K562 (cell line): ENCODE measurements around the gene ICAM1. TPM values are rescaled to one million over a fixed set of nuclear protein-coding genes. Genes with fewer than 3 reads are reported as not detected.

ENCODE experiments used
- CBFA2T2 ChIP-seq: fragments of 450-650 bp; conservative IDR thresholded peaks from 2 replicates; pipeline ENCODE4 v1.6.1; 2017; ENCODE audit warnings: mild to moderate bottlenecking
- CBFB ChIP-seq: sonication (generic); formaldehyde crosslinking; IDR thresholded peaks from 2 replicates; pipeline ENCODE4 v1.4.0; 2020; ENCODE audit warnings: mild to moderate bottlenecking, missing genetic modification reagents
- HMG20A ChIP-seq: fragments of 450-650 bp; formaldehyde crosslinking; conservative IDR thresholded peaks from 2 replicates; pipeline ENCODE4 v1.4.0; 2020; ENCODE audit warnings: mild to moderate bottlenecking, mixed read lengths
- NFE2 ChIP-seq: IDR thresholded peaks from 2 replicates; pipeline ENCODE4 v1.6.1; 2014; ENCODE audit warnings: antibody characterized with exemption, low read depth
- NONO ChIP-seq, 2 experiments: fragments of 200-400 bp in 1 of 2; fragments of 450-650 bp in 1 of 2; formaldehyde crosslinking in 1 of 2; IDR thresholded peaks; 2 replicates each; pipeline ENCODE4 v1.6.1; 2017; ENCODE audit warnings: low read depth in 2 of 2, mild to moderate bottlenecking in 2 of 2, moderate library complexity in 2 of 2, low read length in 1 of 2
- POLR2B ChIP-seq: fragments of 450-650 bp; IDR thresholded peaks from 2 replicates; pipeline ENCODE4 v1.6.1; 2018; ENCODE audit warnings: low read depth; ENCODE audit not compliant: partially characterized antibody
- POLR2H ChIP-seq: IDR thresholded peaks from 2 replicates; pipeline ENCODE4 v1.6.1; 2016; ENCODE audit warnings: missing genetic modification characterization, low read depth, mild to moderate bottlenecking, control low read depth, missing compliant biosample characterization, moderate library complexity
- PTBP1 ChIP-seq: fragments of 200-400 bp; formaldehyde crosslinking; IDR thresholded peaks from 2 replicates; pipeline ENCODE4 v1.6.1; 2017; ENCODE audit warnings: low read depth, low read length
- RFX5 ChIP-seq: IDR thresholded peaks from 2 replicates; pipeline ENCODE4 v1.6.1; 2011; ENCODE audit warnings: low read depth, mild to moderate bottlenecking, improper control_type of control experiment, low read length
- RHOXF2B ChIP-seq: fragments of 250-450 bp; sonication (Bioruptor Pico); conservative IDR thresholded peaks from 2 replicates; pipeline ENCODE4 v1.5.1; 2021
- RUNX1 ChIP-seq: sonication (generic); IDR thresholded peaks from 2 replicates; pipeline ENCODE4 v1.6.1; 2016; ENCODE audit warnings: antibody characterized with exemption, low read depth
- SAP30 ChIP-seq: fragments of 200-600 bp; sonication (generic); IDR thresholded peaks from 2 replicates; pipeline ENCODE4 v1.6.1; 2012; ENCODE audit warnings: borderline replicate concordance, low read depth, mild to moderate bottlenecking, moderate library complexity, low read length, control low read depth, inconsistent platforms; ENCODE audit not compliant: insufficient read depth, poor library complexity, severe bottlenecking
- SLC30A9 ChIP-seq: fragments of 250-450 bp; sonication (Bioruptor Pico); IDR thresholded peaks from 2 replicates; pipeline ENCODE4 v1.8.0; 2022; ENCODE audit warnings: mild to moderate bottlenecking, moderate library complexity
- SP2 ChIP-seq: IDR thresholded peaks from 2 replicates; pipeline ENCODE4 v1.6.1; 2011; ENCODE audit warnings: mild to moderate bottlenecking, low read depth, low read length, moderate library complexity; ENCODE audit not compliant: poor library complexity, severe bottlenecking; ENCODE audit errors: extremely low read depth
- SREBF2 ChIP-seq: sonication (generic); formaldehyde crosslinking; IDR thresholded peaks from 2 replicates; pipeline ENCODE4 v1.4.0; 2020; ENCODE audit warnings: mild to moderate bottlenecking, missing genetic modification reagents
- ZNF696 ChIP-seq: fragments of 250-450 bp; sonication (Bioruptor Pico); conservative IDR thresholded peaks from 2 replicates; pipeline ENCODE4 v1.4.0; 2020; ENCODE audit warnings: mild to moderate bottlenecking, moderate library complexity
- ZNF699 ChIP-seq: fragments of 250-450 bp; sonication (Bioruptor Pico); IDR thresholded peaks from 2 replicates; pipeline ENCODE4 v1.8.0; 2021; ENCODE audit warnings: mild to moderate bottlenecking, moderate library complexity; ENCODE audit not compliant: insufficient replicate concordance
- ZSCAN32 ChIP-seq: fragments of 450-650 bp; formaldehyde crosslinking; IDR thresholded peaks from 2 replicates; pipeline ENCODE4 v1.4.0; 2020; ENCODE audit warnings: mild to moderate bottlenecking, moderate library complexity
- polyA plus RNA-seq, 8 experiments: library from polyadenylated mRNA; depleted of rRNA in 4 of 8; stranded (reverse) in 5 of 8; unstranded in 3 of 8; fragments of >200 nt; fragmentation: Nextera tagmentation in 2 of 8; fragmentation: Illumina TruSeq in 1 of 8; extraction: Ambion mirVana in 2 of 8; extraction: Trizol in 1 of 8; gene quantifications; 2 replicates each; pipeline versions ENCODE4 v1.2.1 to v1.2.3, GENCODE V29; 2011 to 2014; ENCODE audit warnings: inconsistent platforms in 1 of 8, missing spikeins in 1 of 8
- total RNA-seq, 7 experiments: library from RNA; depleted of rRNA in 6 of 7; stranded (reverse); fragments of >200 nt in 6 of 7; fragmentation: Illumina TruSeq in 2 of 7; extraction: Trizol in 2 of 7; gene quantifications; 2 replicates each; pipeline versions ENCODE4 v1.2.1 to v1.2.3, GENCODE V29; 2011 to 2021; ENCODE audit warnings: low replicate concordance in 1 of 7
- TF ChIP-seq, protein P1 (sequence below): sonication (generic); formaldehyde crosslinking; IDR thresholded peaks from 2 replicates; pipeline ENCODE4 v1.4.0; 2020; ENCODE audit warnings: mild to moderate bottlenecking, missing genetic modification reagents
- TF ChIP-seq, protein P2 (sequence below): fragments of 450-650 bp; IDR thresholded peaks from 2 replicates; pipeline ENCODE4 v1.6.1; 2017; ENCODE audit warnings: mild to moderate bottlenecking, moderate library complexity
- TF ChIP-seq, protein P3 (sequence below): fragments of 450-650 bp; IDR thresholded peaks from 2 replicates; pipeline ENCODE4 v1.6.1; 2018; ENCODE audit not compliant: partially characterized antibody
- TF ChIP-seq, protein P4 (sequence below): IDR thresholded peaks from 2 replicates; pipeline ENCODE4 v1.6.1; 2011; ENCODE audit not compliant: insufficient read length; ENCODE audit errors: extremely low read depth

Gene ICAM1
- total and polyA plus RNA-seq, 9 of the 15 experiments (the other 6 are each of a cell fraction or from before 2014, with no cell fraction given), result 2.3 to 24.4 (median 13.4) TPM

DNA sequence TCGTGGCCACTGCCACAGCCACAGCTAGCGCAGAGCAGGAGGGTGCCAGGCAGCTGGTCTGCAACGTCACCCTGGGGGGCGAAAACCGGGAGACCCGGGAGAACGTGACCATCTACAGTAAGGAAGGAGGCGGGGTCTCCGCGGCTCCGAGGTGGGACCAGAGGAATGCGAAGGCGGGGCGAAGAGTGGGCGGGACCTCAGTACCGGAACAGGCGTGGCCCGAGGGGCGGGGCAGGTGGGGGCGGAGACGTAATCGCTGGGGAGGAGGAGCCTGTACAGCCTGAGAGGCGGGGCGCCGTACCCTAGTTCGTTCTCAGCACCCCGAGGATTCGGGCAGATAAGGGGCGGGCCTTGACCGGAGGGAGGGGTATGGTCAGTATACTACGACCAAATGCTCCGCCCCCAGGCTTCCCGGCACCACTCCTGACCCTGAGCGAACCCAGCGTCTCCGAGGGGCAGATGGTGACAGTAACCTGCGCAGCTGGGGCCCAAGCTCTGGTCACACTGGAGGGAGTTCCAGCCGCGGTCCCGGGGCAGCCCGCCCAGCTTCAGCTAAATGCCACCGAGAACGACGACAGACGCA lies 21.4 kb downstream of the ICAM1 start (continued):
- TF ChIP-seq, protein P1, sequence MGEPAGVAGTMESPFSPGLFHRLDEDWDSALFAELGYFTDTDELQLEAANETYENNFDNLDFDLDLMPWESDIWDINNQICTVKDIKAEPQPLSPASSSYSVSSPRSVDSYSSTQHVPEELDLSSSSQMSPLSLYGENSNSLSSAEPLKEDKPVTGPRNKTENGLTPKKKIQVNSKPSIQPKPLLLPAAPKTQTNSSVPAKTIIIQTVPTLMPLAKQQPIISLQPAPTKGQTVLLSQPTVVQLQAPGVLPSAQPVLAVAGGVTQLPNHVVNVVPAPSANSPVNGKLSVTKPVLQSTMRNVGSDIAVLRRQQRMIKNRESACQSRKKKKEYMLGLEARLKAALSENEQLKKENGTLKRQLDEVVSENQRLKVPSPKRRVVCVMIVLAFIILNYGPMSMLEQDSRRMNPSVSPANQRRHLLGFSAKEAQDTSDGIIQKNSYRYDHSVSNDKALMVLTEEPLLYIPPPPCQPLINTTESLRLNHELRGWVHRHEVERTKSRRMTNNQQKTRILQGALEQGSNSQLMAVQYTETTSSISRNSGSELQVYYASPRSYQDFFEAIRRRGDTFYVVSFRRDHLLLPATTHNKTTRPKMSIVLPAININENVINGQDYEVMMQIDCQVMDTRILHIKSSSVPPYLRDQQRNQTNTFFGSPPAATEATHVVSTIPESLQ (CRISPR knock-in tag), result no peak
- TF ChIP-seq PTBP1, result no peak
- no peak for TF ChIP-seq POLR2B
- TF ChIP-seq SLC30A9 (CRISPR knock-in tag), result no peak
- TF ChIP-seq SREBF2, result no peak
- TF ChIP-seq CBFB (CRISPR knock-in tag), result no peak
- TF ChIP-seq NFE2, result no peak
- no peak for TF ChIP-seq RUNX1
- no peak for TF ChIP-seq SP2
- no peak for TF ChIP-seq ZNF699 (CRISPR knock-in tag)
- TF ChIP-seq, protein P2, sequence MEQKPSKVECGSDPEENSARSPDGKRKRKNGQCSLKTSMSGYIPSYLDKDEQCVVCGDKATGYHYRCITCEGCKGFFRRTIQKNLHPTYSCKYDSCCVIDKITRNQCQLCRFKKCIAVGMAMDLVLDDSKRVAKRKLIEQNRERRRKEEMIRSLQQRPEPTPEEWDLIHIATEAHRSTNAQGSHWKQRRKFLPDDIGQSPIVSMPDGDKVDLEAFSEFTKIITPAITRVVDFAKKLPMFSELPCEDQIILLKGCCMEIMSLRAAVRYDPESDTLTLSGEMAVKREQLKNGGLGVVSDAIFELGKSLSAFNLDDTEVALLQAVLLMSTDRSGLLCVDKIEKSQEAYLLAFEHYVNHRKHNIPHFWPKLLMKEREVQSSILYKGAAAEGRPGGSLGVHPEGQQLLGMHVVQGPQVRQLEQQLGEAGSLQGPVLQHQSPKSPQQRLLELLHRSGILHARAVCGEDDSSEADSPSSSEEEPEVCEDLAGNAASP, result no peak
- TF ChIP-seq POLR2H (tag), result no peak
- no peak for TF ChIP-seq ZNF696 (CRISPR knock-in tag)
- TF ChIP-seq, protein P3, sequence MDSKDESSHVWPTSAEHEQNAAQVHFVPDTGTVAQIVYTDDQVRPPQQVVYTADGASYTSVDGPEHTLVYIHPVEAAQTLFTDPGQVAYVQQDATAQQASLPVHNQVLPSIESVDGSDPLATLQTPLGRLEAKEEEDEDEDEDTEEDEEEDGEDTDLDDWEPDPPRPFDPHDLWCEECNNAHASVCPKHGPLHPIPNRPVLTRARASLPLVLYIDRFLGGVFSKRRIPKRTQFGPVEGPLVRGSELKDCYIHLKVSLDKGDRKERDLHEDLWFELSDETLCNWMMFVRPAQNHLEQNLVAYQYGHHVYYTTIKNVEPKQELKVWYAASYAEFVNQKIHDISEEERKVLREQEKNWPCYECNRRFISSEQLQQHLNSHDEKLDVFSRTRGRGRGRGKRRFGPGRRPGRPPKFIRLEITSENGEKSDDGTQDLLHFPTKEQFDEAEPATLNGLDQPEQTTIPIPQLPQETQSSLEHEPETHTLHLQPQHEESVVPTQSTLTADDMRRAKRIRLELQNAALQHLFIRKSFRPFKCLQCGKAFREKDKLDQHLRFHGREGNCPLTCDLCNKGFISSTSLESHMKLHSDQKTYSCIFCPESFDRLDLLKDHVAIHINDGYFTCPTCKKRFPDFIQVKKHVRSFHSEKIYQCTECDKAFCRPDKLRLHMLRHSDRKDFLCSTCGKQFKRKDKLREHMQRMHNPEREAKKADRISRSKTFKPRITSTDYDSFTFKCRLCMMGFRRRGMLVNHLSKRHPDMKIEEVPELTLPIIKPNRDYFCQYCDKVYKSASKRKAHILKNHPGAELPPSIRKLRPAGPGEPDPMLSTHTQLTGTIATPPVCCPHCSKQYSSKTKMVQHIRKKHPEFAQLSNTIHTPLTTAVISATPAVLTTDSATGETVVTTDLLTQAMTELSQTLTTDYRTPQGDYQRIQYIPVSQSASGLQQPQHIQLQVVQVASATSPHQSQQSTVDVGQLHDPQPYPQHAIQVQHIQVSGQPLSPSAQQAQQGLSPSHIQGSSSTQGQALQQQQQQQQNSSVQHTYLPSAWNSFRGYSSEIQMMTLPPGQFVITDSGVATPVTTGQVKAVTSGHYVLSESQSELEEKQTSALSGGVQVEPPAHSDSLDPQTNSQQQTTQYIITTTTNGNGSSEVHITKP, result no peak
- TF ChIP-seq, protein P4, sequence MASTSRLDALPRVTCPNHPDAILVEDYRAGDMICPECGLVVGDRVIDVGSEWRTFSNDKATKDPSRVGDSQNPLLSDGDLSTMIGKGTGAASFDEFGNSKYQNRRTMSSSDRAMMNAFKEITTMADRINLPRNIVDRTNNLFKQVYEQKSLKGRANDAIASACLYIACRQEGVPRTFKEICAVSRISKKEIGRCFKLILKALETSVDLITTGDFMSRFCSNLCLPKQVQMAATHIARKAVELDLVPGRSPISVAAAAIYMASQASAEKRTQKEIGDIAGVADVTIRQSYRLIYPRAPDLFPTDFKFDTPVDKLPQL, result no peak
- no peak for TF ChIP-seq ZSCAN32
- no peak for TF ChIP-seq SAP30
- no peak for TF ChIP-seq RHOXF2B (CRISPR knock-in tag)
- TF ChIP-seq NONO (IDR thresholded peaks at IDR 0.05; ENCODE audit: low read depth in 2 of 2, low read length in 1 of 2), result no peak
- TF ChIP-seq RFX5, result no peak
- no peak for TF ChIP-seq HMG20A (CRISPR knock-in tag)
- TF ChIP-seq CBFA2T2, result no peak
